Bone marrow (tissue), 2 donors: ENCODE results near the gene MBD3L3.
A peak's percentile ranks its signal among the peaks of the same experiment; 100 is the strongest.
"Not testable (repeated sequence)": the region's sequence is repeated elsewhere in the genome, so short reads cannot be mapped to it uniquely, and the experiment has no call there.

ENCODE experiments used
- DNase-seq, 2 donors: peaks; one replicate each; lab custom pipeline; 2025; lab: John Stamatoyannopoulos, UW

The MBD3L3 gene

DNA sequence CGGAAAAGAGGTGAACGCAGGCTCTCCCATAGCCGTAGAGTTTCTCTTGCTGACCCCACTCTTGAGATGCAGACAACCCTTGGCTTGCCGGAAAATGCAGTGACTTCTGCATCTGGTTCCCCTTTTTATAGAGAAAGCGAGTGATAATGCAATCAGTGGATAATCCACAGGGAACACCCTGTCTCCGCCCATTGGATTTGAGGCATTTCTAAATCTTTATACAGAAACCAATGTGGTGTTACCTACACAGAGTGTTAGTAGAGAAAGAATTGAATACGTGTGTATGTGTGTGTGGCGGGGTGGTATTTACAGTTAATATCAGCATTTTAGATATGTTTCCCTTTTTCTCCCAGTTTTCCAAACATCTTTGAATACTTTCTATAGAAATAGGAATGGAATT lies at the start of gene MBD3L3:
MBD3L3 (minus strand) TSS at position 101 of the 400 bp plus-strand sequence; CDS start at position 30, 71 bp downstream.
- not testable (repeated sequence) for DNase-seq

DNA sequence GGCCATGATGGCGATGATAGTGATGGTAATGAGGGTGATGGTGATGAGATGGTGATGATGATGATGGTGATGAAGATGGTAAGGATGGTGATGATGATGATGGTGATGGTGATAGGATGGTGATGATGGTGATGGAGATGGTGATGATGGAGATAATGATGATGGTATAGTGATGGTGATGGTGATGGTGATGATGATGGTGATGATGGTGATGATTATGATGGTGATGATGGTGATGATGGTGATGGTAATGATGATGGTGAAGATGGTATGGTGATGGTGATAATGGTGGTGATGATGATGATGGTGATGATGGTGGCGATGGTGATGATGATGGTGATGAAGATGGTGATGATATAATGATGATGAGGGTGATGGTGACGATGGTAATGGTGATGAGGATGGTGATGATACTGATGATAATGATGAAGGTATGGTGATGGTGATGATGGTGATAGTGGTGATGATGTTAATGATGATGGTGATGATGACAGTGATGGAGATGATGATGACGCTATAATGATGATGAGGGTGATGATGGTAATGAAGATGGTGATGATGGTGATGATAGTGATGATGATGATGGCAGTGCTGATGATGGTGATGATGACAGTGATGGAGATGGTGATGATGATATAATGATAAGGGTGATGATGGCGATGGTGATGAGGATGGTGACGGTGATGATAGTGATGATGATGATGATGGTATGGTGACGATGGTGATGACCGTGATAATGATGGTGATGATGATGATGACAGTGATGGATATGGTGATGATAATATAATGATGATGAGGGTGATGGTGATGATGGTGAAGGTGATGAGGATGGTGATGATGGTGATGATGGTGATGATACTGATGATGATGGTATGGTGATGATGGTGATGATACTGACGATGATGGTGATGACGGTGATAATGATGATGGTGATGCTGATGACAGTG lies 48.5 kb upstream of the MBD3L3 start:
- no peak for DNase-seq

DNA sequence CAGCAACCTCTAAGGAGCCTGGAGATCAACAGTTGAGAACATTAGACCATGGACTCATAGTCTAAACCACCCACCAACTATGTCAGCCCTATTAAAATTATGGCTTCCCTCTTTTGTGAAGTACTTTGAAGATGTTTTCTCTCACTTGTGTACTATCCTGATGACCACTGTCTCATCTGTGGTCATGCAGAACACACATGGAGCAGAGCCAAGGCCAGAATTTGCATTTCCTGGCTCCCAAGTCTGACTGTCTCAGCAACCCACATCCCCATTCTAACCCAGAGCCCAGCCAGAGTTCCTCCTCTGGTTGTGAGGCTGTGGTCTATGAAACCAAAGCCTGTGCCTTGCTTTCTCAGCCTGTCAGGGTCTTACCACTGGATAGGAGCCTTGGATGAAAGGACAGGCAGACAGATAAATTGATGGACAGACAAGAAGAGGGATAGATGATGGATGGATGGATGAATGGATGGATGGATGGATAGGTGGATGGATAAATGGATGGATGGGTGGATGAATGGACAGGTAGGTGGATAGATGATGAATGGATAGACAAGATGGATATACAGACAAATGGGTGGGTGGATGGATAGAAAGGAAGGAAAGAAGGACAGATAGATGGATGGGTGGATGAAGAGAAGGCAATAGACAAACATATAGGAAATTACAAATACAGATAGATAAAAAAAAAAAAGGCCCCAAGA lies 46.4 kb upstream of the MBD3L3 start:
- peak in 1 of 2 donors; percentile 4 for DNase-seq

DNA sequence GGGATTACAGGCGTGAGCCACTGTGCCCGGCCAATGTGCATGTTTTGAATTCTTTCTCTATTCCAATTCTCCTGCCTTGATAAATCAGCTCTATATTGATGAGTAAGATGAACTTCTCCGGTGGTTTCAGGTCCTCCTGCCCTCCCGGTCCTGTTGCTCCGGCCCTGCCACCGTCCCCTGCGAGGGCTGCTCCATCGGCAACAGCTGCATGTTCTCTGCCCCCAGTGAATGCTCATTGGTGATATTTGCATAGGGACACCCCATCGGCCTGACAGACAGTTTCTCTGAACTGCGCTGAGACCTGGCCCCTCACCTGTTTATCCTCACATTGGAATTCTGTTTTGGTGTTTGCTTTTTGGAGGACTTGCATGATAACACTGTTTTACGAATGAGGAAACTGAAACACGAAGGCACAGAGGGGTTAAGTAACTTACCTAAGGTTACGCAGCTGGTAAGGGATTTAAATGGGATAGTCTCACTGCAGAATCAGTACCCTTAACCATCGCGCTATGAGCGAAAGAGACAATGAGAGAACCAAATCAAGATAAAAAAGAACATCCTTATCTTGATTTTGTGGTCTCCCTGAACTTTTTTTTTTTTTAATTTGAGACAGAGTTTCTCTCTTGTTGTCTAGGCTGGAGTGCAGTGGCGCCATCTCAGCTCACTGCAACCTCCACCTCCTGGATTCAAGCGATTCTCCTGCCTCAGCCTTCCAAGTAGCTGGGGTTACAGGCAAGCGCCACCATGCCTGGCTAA lies 43.2 kb upstream of the MBD3L3 start:
- no peak for DNase-seq

DNA sequence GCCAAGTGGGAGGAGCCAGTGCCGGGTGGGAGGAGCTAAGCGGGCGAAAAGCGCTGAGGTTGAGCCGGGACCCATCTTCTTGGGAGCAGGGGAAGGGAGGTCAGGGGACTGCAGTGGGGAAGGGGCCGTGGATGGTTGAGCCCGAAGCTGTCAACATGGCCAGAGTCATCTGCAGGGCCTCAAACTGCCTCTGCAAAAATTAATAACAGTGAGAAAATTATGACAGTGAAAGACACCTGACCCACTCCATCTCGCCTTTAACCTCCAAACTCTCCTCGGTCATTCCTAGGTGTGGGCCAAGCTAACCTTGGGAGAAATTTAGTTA lies 41.1 kb upstream of the MBD3L3 start:
- DNase-seq = no peak

DNA sequence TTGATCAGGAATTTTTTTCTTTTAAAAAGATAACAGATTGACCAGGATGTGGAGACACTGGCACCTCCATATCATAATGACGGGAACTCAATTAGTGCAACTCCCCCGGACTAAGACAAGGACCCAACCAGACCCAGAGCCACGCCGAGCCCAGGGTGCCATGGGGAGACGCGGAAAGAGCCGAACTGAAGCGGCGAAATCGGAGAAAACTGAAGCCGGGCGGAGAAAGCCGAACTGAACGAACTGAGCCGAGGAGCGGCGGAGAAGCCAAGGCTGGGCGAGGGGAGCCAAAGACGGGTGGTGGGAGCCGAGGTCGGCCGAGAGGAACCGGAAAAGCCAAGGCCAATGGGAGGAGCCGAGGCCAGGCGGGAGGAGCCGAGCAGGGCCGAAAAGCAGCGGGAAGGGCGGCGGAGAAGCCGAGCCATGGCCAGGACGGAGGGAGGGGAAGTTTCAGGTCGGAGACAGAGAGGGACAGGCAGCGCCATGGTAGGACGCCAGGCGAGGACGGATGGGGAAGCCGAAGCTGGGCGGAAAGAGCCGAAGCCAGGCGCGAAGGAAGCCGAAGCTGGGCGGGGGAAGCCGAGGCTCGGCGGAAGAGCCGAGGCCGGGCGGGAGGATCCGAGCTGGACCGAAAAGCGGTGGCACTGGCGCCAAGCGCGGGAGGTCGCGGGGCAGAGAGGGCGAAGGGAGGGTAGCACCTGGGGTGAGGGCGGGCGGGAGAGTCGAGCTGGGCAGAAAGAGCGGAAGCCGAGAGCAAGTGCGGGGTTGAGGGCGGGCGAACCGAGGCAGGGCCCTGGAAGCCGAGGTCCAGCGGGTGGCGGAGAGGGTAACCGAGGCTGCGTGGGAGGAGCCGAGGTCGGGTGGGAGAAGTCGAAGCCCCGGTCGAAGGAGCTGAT lies 40.5 kb upstream of the MBD3L3 start:
- DNase-seq = peak; percentile 87 to 94

DNA sequence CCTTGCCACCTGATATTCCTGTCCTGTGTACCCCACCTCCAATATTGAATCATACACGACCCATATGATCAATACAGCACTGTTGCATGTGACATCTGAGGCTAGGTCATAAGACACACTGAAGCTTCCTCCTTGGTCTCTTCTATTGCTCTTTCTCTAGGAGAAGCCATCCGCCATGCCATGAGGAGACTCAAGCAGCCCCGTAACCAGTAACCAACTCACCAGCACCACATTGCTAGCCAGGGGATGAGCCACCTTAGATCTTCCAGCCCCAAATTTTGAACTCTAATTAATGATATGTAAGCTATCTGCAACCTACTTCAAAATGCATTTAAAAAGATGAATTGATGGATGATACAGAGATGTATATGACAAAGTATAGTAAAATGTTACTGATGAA lies 39.6 kb upstream of the MBD3L3 start:
- DNase-seq = no peak

DNA sequence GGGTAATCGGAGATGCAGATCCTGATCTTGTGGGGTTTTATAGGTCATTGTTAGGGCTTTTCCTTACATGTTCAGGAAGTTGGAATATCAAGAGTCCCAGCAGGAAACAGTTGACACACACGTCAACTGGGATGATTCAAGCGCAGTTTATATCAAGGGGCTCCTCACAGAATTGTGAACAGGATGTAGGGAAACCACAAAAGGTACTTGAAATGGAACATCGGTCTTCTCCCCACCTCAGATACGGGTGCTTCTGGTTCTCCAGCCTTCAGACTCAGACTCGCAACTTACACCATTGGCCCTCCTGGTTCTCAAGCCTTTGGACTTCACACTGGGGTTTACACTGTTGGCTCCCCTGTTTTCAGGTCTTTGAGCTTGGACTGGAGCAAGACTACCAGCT lies 30.5 kb upstream of the MBD3L3 start:
- DNase-seq = no peak

DNA sequence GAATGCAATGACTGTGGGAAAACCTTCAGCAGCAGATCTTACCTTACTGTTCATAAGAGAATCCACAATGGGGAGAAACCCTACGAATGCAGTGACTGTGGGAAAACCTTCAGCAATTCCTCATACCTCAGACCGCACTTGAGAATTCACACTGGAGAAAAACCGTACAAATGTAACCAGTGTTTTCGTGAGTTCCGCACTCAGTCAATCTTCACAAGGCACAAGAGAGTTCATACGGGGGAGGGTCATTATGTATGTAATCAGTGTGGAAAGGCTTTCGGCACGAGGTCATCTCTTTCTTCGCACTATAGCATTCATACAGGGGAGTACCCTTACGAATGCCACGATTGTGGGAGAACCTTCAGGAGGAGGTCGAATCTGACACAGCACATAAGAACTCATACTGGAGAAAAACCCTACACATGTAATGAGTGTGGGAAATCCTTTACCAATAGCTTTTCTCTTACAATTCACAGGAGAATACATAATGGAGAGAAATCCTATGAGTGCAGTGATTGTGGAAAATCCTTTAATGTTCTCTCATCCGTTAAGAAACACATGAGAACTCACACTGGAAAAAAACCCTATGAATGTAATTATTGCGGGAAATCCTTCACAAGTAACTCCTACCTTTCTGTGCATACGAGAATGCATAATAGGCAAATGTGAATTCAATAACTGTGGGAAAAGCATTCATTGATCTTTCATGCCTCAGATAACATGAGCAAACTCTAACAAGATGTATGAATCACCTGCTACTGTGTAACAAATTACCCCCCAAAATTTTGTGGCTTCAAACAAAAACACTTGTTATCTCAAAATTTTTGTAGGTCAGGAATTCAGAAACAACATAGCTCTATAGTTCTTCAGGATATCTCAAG lies 24.8 kb upstream of the MBD3L3 start:
- DNase-seq = no peak

DNA sequence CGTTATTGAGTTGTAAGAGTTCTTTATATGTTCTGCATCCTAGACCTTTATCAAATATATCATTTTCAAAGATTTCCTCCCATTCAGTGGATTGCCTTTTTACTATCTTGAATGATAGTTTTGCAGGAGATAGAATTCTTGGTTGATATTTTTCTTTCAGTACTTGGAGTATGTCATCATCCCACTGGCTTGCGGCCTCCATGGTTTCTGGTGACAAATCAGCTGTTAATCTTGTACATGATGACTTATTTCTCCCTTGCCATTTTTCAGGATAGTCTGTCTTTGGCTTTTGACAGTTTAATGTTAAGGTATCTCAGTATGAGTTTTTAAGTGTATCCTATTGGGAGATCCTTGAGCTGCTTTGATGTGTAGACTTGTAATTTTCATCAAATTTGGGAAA lies 19.5 kb upstream of the MBD3L3 start:
- no peak for DNase-seq

DNA sequence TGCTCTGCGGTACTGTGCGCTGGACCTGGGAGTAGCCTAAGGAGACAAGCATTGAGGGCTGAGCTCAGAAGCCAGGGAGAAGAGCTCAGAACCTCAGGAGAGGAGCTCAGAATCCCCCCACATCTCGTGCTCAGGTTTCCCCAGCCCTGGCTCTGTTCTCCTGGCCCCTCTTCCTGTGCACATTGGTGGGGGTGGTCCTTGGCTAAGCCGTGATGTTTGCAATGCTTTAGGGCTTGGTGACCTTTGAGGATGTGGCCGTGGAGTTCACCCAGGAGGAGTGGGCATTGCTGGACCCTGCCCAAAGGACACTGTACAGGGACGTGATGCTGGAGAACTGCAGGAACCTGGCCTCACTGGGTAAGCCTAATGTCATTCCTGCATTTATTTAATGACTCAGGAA lies 17.7 kb upstream of the MBD3L3 start:
- no peak for DNase-seq

DNA sequence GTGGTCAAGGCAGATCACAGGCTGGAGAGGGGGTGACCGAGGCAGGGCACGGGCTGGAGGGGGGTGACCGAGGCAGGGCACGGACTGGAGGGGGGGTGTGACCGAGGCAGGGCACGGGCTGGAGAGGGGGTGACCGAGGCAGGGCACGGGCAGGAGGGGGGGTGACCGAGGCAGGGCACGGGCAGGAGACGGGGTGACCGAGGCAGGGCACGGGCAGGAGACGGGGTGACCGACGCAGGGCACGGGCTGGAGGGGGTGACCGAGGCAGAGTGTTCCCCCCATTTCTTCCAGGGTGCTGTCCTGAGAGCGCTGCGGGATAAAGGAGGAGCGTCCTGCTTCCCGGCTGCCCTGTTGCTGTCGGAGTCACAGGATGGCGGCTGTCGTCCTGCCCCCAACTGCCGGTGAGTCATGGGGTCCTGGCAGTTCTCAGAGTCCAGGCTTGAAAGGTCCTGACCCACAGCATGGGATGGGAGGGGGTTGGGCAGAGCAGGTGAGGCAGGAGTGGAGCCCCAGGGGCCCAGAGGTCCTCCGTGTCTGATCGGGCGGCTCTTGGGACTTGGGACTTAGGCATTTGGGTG lies 16.3 kb upstream of the MBD3L3 start:
- no peak for DNase-seq

DNA sequence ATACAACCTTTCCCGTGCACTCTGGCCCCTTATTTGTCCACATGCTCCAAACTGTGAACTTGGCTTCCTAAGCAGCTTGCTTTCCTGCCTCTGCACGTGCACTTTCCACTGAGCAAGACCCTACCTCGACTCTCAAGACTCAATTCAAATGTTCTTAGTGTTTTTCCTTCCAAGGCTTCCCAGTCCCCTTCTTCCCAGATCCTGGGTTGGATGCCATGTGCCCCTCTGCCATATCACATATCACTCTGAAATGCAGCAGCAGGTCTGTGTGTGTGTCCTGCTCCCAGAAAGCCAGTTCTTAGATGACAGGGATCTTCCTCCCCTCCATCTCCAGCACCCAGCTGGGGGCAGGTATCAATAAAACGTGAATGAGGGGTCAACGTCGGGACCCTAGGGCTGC lies 14.1 kb upstream of the MBD3L3 start:
- no peak for DNase-seq

DNA sequence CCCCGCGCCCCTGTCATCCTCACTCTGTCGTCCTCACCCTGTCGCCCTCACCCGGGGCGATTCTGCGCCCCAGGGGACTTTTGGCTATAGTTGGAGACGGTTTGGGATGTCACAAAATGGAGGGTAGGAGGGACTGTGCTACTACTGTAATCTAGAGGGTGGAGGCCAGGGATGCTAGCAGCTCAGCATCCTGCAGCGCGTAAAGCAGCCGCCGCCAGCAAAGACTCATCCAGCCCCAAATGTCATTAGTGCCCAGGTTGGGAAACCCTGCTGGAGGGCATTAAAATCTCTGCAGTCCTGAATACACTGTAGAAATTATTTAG lies 11.4 kb upstream of the MBD3L3 start:
- DNase-seq = no peak

DNA sequence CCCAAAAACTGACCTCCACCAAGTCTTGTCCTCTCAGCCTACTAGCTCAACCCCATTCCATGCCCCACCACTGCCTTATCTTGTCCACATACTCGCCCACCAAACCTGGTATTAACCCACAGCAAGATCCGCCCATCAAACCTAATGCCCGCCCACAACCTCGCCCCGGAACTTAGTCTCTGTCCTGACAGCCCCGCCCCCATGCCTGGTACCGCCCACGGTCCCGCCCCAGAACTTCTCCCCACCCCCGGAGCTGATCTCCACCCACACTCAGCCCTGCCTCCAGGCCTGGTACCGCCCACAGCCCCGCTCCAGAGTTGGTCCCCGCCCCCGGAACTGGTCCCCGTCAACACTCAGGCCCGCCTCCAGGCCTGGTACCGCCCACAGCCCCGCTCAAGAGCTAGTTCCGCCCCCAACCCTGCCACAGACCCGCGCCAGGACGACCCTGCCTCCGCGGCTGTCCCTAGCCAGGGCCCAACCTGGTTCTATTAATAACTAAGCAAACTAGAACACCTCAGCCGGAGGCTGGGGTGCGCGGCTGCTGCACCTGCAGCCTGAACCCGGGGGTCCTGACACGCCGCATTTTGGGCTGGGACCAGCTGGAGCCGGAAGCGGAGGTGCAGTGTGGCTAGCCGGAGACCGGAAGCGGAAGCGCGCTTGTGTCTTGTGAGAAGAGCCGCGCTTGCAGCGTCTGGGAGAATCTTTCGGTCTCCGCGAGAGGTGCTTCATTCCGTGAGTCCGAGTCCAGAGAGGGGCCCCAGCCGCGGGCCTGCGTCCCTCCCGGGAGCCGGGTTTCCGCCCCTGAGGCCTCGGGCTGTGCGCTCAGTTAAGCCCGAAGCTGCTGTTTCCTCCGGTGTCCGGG lies 10.8 kb upstream of the MBD3L3 start, which contains the start of gene ZNF557:
ZNF557 (plus strand) TSS at position 662 of the 862 bp plus-strand sequence. CDS start 5,372 bp downstream, outside the sequence.
- peak; percentile 95 to 96 for DNase-seq

DNA sequence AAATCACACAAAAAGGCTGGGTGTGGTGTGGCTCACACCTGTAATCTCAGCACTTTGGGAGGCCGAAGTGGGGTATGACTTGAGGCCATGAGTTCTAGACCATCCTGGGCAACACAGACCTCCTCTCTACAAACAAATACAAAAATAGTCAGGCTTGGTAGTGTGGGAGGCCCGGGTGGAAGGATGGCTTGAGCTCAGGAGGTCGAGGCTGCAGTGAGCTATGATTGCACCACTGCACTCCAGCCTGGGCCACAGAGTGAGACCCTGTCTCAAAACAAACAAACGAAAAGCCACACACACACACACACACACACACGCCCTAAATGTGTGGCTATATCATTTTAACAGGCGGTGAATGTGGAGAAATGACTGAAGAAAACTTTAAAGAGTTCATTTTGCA lies 10.1 kb upstream of the MBD3L3 start:
- no peak for DNase-seq

DNA sequence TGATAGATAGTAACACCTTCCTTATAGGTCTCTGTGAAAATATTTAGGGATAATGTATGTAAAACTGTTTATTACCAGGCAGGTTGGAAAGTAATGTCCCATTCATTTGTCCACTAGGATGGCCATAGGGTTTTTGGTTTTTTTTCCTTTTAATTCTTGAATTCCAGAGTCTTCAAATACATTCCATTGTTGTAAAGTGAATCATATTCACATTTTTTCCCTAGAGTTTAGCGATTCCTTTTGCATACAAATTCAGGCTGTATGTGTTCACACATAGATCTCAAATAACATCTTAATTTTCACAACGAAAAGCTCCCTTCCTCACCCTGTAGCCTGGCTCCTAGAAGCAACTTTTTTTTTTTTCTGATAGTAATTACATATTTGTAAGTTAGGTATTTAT lies 9.2 kb upstream of the MBD3L3 start:
- DNase-seq = no peak

DNA sequence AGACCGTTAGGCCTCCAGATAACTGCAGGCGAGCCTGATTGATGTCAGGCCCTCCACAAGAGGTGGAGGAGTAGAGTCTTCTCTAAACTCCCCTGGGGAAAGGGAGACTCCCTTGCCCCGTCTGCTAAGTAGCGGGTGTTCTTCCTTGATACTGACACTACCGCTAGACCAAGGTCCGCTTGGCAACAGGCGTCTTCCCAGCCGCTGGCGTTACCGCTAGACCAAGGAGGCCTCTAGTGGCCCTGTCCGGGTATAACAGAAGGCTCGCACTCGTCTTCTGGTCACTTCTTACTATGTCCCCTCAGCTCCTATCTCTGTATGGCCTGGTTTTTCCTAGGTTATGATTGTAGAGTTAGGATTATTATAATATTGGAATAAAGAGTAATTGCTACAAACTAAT lies 8.6 kb upstream of the MBD3L3 start:
- not testable (repeated sequence) for DNase-seq

DNA sequence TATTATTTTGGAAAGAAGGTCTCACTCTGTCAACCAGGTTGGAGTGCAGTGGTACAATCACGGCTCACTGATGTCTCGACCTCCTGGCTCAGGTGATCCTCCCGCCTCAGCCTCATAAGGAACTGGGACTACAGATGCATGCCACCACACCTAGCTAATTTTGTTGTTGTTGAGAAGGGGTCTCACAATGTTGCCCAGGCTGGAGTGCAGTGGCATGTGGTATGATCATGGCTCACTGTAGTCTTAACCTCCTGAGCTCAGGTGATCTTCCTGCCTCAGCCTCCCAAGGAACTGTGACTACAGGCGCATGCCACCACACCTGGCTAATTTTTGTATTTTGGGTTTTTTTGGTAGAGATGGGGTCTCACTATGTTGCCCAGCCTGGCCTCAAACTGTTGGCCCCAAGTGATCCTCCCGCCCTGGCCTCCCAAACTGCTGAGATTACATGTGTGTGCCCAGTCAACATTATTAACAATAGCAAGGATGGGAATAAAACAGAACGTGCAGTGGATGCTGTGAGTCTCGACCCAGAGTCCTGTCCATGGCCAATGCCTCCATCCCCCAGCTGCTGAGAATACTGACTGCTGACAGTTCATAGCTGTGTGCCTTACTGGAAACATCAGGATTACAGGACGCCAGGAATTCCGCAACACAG lies 5.4 kb upstream of the MBD3L3 start:
- no peak for DNase-seq
